HL-60 (cell line): ENCODE measurements around the gene CACNA1D.

Source experiments
- CTCF ChIP-seq: IDR thresholded peaks from one replicate; pipeline ENCODE4 v1.5.1; 2011; ENCODE audit warnings: low read length, control low read depth, inconsistent platforms; ENCODE audit not compliant: insufficient read depth
- POLR2AphosphoS5 ChIP-seq: IDR thresholded peaks from 2 replicates; pipeline ENCODE4 v1.6.1; 2012; ENCODE audit warnings: low read depth

- TF ChIP-seq CTCF (no peak), POLR2AphosphoS5 (no peak)
Observed at GRCh38 chr3:53817809-53818208, 323.4 kb downstream of the CACNA1D start.
